Measurements from ENCODE around the gene HJV. TPM values are rescaled to one million over a fixed set of nuclear protein-coding genes. Genes with fewer than 3 reads are reported as not detected.

The HJV gene
- total RNA-seq, 1 donor from 2014 or later = not detected

DNA sequence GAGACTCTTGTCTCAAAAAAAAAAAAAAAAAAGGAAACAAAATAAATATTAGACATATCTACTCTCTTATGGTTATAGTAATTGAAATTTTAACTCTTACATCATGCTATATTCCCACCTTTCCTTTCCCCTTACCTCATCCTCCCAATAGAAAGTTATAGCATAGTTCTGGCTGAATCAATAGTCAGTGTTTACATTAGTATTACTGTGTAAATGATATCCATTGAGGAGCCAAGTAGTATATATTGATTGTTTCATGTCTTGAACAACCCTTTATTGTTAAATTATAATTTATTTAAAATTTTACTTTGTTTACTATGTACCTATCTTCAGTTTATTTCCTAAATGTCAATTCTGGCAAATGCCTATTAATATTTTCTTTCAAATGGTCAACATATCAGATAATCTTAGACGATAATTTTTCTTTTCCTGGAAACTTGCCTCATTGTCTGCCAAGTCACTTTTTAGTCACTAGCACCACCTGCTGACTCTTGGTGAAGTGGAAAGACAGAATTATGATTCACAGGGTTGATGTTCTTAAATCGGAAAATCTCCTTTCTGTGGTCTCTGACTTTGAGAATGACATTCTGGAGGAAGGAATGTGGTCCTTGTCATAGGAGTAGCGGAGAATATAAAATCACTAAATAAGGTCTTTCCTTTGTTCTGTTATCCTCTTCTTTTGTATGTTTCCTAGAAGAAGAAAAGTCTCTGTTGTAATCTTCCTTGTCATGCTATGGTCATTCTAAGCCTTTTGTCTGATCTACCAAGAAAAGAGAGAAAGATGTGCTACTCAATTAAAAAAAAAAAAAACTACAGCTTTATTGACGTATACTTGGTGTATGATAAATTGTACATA is 8.6 kb downstream of the HJV start:
- Histone ChIP-seq H3K9me3 (no peaks in the 10 kb centered on the region), H3K36me3 (no peaks in the 10 kb centered on the region), H3K4me1 (peaks cover 0 to under 1% of the 10 kb centered on the region in 2 donors), H3K27ac (no peak overlapping the region), H3K27me3 (no peaks in the 10 kb centered on the region), H3K4me3 (no peak overlapping the region)
- peak in 1 of 2 donors; percentile 80 for DNase-seq (ENCODE audit: low spot score in 2 of 2)
- intact Hi-C loops (cut with DNase I) = loop anchor here (1.0 to 5.0 kb wide), 6 partner anchors 36 to 168 kb away; partner anchors contain the start of genes ANKRD34A, ITGA10, NUDT17 and POLR3GL
- TF ChIP-seq, protein P1, sequence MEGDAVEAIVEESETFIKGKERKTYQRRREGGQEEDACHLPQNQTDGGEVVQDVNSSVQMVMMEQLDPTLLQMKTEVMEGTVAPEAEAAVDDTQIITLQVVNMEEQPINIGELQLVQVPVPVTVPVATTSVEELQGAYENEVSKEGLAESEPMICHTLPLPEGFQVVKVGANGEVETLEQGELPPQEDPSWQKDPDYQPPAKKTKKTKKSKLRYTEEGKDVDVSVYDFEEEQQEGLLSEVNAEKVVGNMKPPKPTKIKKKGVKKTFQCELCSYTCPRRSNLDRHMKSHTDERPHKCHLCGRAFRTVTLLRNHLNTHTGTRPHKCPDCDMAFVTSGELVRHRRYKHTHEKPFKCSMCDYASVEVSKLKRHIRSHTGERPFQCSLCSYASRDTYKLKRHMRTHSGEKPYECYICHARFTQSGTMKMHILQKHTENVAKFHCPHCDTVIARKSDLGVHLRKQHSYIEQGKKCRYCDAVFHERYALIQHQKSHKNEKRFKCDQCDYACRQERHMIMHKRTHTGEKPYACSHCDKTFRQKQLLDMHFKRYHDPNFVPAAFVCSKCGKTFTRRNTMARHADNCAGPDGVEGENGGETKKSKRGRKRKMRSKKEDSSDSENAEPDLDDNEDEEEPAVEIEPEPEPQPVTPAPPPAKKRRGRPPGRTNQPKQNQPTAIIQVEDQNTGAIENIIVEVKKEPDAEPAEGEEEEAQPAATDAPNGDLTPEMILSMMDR (IDR thresholded peaks at IDR 0.05) = peak; percentile 79 to 80 (median 79)

GRCh38 chr1:146010126-146010738 is 11.3 kb downstream of the HJV start:
- Histone ChIP-seq H3K27ac (no peak overlapping the region), H3K9me3 (no peaks in the 10 kb centered on the region), H3K4me1 (peaks cover 0 to 10% of the 10 kb centered on the region in 2 donors), H3K36me3 (no peaks in the 10 kb centered on the region), H3K27me3 (no peaks in the 10 kb centered on the region), H3K4me3 (no peak overlapping the region)
- intact Hi-C loops (cut with DNase I) = loop anchor here (5.0 kb wide), 3 partner anchors 48 to 118 kb away; partner anchors contain the start of genes ANKRD34A, ITGA10 and POLR3GL
- no peak for DNase-seq (ENCODE audit: low spot score in 2 of 2)
- TF ChIP-seq, protein P1 (IDR thresholded peaks at IDR 0.05) = no peak

- TF ChIP-seq, protein P1 (IDR thresholded peaks at IDR 0.05) = no peak
- intact Hi-C loops (cut with DNase I) = loop anchor here (1.0 kb wide), 1 partner anchor 30 kb away; no protein-coding TSS in a partner anchor
- Histone ChIP-seq H3K4me3 (no peak overlapping the region), H3K4me1 (peaks cover 0 to 10% of the 10 kb centered on the region in 2 donors), H3K9me3 (no peaks in the 10 kb centered on the region), H3K27ac (peak overlapping the region; percentile 80 to 85), H3K36me3 (no peaks in the 10 kb centered on the region), H3K27me3 (no peaks in the 10 kb centered on the region)
- DNase-seq (ENCODE audit: low spot score in 2 of 2) = no peak
These were observed 13.9 kb downstream of the HJV start for GRCh38 chr1:146007489-146008133.

DNA sequence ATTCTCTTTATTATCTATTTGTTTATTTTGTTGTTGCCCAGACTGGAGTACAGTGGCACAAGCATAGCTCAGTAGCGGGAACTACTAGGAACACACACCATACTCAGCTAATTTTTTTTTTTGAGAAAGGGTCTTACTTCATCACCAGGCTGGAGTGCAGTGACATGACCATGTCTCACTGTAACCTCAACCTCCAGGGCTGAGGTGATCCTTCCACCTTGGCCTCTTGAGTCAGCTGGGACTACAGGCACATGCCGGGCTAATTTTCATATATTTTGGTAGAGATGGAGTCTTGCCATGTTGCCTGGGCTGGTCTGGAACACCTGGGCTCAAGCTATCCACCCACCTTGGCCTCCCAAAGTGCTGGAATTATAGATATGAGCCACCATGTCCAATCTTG is 19.8 kb downstream of the HJV start:
- TF ChIP-seq, protein P1 (IDR thresholded peaks at IDR 0.05) = no peak
- no peaks in the 10 kb centered on the region for H3K36me3 ChIP-seq
- intact Hi-C loops (cut with DNase I) = no loop called here
- DNase-seq (ENCODE audit: low spot score in 2 of 2) = no peak
- H3K4me3 ChIP-seq = no peak overlapping the region
- no peaks in the 10 kb centered on the region for H3K9me3 ChIP-seq
- H3K4me1 ChIP-seq = peaks cover 3 to 28% of the 10 kb centered on the region in 2 donors
- no peaks in the 10 kb centered on the region for H3K27me3 ChIP-seq
- peak overlapping the region in 1 of 2 donors; percentile 38 for H3K27ac ChIP-seq

DNA sequence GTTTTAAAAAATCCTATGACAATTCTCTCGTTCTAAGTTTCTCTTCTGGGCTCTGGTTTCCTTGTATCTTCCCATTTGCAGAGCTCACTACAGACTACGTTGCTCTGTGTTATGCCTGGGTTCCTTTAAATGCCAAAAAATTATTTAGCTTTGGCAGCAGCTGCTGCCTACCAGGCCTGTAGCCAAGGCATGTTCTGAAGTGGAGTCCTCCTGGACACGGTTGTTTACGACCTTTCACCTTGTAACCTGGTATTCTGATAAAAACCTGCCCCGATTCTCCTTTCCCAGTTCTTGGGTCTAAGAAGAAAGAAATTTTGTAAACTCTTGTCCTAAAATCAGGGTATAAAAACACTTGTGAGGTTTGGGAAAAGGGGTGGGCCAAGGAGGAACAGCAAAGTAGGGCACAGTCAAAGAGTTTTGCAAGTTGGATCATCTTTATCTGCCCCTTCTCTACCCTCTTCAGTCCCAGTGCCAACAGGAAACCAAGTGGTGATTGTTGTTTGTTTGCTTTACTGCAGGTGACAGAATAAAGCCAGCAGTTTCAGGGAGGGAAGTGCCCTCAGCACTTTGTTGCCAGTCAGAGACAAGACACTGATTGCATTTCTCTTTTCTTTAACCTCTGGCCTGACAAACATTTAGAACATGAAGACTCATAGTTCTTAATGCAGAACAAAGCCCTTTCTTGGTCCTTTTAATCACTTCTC is 22.1 kb downstream of the HJV start:
- no peak for DNase-seq (ENCODE audit: low spot score in 2 of 2)

More for the DNA sequence above, 22.1 kb downstream of the HJV start:
- intact Hi-C loops (cut with DNase I) = loop anchor here (5.0 kb wide), 1 partner anchor 37 kb away; the partner anchor contains the start of genes ANKRD34A and POLR3GL
- Histone ChIP-seq H3K4me1 (peaks cover 3 to 24% of the 10 kb centered on the region in 2 donors), H3K4me3 (peak overlapping the region; percentile 9 to 41), H3K9me3 (no peaks in the 10 kb centered on the region), H3K27ac (peak overlapping the region; percentile 89 to 95), H3K27me3 (no peaks in the 10 kb centered on the region), H3K36me3 (peaks cover 8 to 16% of the 10 kb centered on the region in 2 donors)
- TF ChIP-seq, protein P1 (IDR thresholded peaks at IDR 0.05) = no peak
